Nephron progenitor cell (in vitro differentiated cells): ENCODE measurements around the gene KRTAP10-7.
"Not testable (repeated sequence)": the region's sequence is repeated elsewhere in the genome, so short reads cannot be mapped to it uniquely, and the experiment has no call there.

Experiments used
- DNase-seq: peaks from one replicate; pipeline ENCODE4 v3.0.0; 2021
- H3K27ac Mint-ChIP-seq: 2 replicates; pipeline ENCODE4 v1.8.0; 2021; ENCODE audit warnings: mild to moderate bottlenecking, moderate library complexity, mixed read lengths
- H3K27me3 Mint-ChIP-seq: 2 replicates; pipeline ENCODE4 v1.8.0; 2021; ENCODE audit warnings: mild to moderate bottlenecking, low read depth, mixed read lengths; ENCODE audit not compliant: poor library complexity
- H3K36me3 Mint-ChIP-seq: 2 replicates; pipeline ENCODE4 v1.8.0; 2021; ENCODE audit warnings: low read depth, mixed read lengths
- H3K4me1 Mint-ChIP-seq: 2 replicates; pipeline ENCODE4 v1.8.0; 2021; ENCODE audit warnings: mixed read lengths
- H3K4me3 Mint-ChIP-seq: 2 replicates; pipeline ENCODE4 v1.8.0; 2021; ENCODE audit warnings: mild to moderate bottlenecking, moderate library complexity, mixed read lengths
- H3K9me3 Mint-ChIP-seq: 2 replicates; pipeline ENCODE4 v1.8.0; 2021; ENCODE audit warnings: mild to moderate bottlenecking, moderate library complexity, mixed read lengths
- TF ChIP-seq, protein P1 (sequence below): fragments of 200-600 bp; sonication (generic); IDR thresholded peaks from 2 replicates; pipeline ENCODE4 v1.5.0; 2021; ENCODE audit warnings: antibody characterized with exemption

The KRTAP10-7 gene

DNA sequence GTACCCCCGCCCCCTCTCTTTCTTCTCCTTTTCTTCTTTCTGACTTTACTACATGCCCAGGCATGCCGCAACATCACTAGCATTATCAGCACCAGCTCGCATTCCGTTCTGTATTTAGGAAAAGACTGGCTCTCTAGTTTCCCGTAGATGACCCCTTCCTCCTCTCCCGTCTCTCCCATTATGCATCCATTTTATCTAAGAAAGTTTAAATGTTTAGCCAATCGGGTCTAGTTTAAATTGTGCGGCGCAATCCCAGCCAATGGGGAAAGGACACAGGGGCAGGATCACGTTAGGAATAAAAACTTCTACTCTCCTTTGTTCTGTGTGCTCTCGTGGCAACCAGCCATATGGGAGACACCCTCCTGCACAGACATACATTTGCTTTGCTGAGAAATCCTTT is 2.3 kb upstream of the KRTAP10-7 start:
- peaks cover 12% of the 10 kb centered on the region for H3K36me3 Mint-ChIP-seq
- H3K4me1 Mint-ChIP-seq = peaks cover 53% of the 10 kb centered on the region
- H3K9me3 Mint-ChIP-seq = peaks cover 26% of the 10 kb centered on the region
- H3K27ac Mint-ChIP-seq = peak overlapping the region; percentile 10
- H3K4me3 Mint-ChIP-seq = no peak overlapping the region
- peaks cover 9% of the 10 kb centered on the region for H3K27me3 Mint-ChIP-seq
- no peak for DNase-seq
- TF ChIP-seq, protein P1, sequence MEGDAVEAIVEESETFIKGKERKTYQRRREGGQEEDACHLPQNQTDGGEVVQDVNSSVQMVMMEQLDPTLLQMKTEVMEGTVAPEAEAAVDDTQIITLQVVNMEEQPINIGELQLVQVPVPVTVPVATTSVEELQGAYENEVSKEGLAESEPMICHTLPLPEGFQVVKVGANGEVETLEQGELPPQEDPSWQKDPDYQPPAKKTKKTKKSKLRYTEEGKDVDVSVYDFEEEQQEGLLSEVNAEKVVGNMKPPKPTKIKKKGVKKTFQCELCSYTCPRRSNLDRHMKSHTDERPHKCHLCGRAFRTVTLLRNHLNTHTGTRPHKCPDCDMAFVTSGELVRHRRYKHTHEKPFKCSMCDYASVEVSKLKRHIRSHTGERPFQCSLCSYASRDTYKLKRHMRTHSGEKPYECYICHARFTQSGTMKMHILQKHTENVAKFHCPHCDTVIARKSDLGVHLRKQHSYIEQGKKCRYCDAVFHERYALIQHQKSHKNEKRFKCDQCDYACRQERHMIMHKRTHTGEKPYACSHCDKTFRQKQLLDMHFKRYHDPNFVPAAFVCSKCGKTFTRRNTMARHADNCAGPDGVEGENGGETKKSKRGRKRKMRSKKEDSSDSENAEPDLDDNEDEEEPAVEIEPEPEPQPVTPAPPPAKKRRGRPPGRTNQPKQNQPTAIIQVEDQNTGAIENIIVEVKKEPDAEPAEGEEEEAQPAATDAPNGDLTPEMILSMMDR = no peak

DNA sequence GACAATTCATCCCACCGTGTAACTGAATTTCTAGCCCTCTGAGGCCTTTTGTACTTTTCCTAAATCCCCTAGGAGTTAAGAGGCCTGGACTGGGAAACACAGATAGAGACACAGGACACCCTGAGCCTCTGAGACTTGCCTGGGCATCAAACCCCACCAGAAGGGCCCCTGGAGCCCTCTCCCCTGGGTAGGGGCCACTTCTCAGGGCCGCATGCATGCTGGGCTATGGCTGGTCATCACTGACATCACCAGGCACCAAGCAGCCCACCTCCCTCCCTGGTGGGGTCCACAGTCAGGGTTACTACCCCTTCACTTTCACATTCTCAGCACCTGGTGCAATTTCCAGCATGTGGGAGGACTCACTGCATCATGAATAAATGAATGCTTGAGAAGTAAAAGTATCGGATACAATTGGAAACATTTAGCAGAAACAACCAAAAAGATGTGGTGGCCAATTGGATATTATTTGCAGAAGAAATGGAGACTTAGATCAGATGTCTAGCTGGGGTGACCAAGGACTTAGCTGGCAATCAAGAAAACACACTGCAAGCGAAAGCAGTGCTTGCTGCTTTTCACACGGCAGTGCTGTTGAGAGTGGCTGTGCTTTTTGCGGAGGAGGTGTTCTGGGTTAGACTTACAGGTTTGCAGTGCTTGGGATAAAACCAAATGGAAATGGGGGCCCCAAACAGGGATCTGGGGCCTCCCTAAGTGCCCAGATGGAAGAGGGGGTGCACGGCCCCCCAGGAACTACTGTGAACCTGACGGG is 950 bp upstream of the KRTAP10-7 start:
- Mint-ChIP-seq H3K4me3 (no peak overlapping the region), H3K27me3 (peaks cover 9% of the 10 kb centered on the region), H3K27ac (no peak overlapping the region)

DNA sequence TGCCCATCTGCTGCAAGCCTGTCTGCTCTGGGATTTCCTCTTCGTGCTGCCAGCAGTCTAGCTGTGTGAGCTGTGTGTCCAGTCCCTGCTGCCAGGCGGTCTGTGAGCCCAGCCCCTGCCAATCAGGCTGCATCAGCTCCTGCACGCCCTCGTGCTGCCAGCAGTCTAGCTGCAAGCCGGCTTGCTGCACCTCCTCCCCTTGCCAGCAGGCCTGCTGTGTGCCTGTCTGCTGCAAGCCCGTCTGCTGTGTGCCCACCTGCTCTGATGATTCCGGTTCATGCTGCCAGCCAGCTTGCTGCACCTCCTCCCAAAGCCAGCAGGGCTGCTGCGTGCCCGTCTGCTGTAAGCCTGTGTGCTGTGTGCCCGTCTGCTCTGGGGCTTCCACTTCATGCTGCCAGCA is 694 bp downstream of the KRTAP10-7 start:
- not testable (repeated sequence) for H3K27ac Mint-ChIP-seq, H3K4me3 Mint-ChIP-seq, DNase-seq
- peaks cover 12% of the 10 kb centered on the region for H3K27me3 Mint-ChIP-seq
- peaks cover 30% of the 10 kb centered on the region for H3K4me1 Mint-ChIP-seq
- H3K9me3 Mint-ChIP-seq = peaks cover 38% of the 10 kb centered on the region
- H3K36me3 Mint-ChIP-seq = peaks cover 12% of the 10 kb centered on the region

More for the DNA sequence above, 950 bp upstream of the KRTAP10-7 start:
- DNase-seq = no peak
- Mint-ChIP-seq H3K9me3 (peaks cover 31% of the 10 kb centered on the region), H3K4me1 (peaks cover 39% of the 10 kb centered on the region), H3K36me3 (peaks cover 12% of the 10 kb centered on the region)
- TF ChIP-seq, protein P1 = no peak

DNA sequence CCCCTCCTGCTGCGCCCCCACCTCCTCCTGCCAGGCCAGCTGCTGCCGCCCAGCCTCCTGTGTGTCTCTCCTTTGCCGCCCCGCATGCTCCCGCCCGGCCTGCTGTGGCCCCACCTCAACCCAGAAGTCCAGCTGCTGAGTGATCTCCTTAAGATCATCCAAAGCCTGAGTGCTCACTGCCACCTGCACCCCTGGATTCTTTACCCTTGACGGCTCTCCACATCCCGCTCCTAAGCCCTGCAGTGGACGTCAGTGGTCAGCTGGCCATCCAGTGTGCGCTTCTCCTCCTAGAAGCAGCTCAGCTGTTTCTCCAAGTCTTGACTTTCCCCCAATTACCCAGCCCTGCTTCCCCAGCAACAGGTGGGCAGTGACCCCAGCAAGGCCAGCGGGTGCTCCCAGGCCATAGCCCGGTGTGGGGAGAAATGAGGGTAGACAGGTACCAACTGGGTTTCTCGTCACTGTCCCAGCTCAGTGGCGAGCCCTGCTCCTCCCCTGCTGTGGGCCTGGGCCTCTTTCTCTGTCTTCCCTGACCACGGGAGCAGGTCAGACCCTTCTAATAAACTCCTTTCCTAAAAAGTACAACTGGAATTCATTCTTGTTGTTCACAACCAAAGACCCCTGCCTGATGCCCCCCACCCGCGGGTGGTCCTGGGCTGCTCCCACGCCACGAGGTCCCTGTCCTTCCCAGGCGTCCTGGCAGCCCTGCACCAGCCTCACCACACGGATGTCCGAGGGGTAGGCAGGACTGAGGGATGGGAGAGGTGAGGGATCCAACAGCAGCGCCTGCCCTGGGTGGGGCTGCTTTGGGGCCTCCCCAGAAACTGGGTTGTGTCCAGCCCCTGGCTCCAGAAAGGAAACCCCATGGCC is 1.4 kb downstream of the KRTAP10-7 start:
- Mint-ChIP-seq H3K36me3 (peaks cover 12% of the 10 kb centered on the region), H3K4me3 (no peak overlapping the region), H3K9me3 (peaks cover 38% of the 10 kb centered on the region), H3K27ac (no peak overlapping the region), H3K4me1 (peaks cover 30% of the 10 kb centered on the region), H3K27me3 (peaks cover 12% of the 10 kb centered on the region)
- DNase-seq = no peak
- TF ChIP-seq, protein P1 = no peak

DNA sequence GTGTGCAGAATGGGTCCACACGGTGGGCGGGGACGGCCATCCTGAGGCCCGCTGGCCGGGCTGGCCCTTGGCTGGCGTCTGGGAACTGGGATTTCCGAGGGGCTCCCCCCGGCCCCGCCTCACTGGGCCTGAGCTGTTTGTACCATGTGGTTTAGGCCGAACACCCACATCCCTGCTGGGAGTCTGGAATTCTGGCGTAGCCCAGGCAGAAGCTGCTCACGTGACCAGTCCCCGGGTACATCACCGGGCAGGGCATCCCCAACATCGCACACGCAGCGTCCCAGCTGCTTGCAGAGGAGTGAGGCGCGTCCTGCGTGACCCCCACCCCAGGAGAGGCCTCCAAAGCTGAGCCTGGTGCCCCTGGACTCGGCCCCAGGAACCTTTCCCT is 2.1 kb downstream of the KRTAP10-7 start:
- peaks cover 12% of the 10 kb centered on the region for H3K36me3 Mint-ChIP-seq
- peaks cover 34% of the 10 kb centered on the region for H3K9me3 Mint-ChIP-seq
- TF ChIP-seq, protein P1 = no peak
- peaks cover 9% of the 10 kb centered on the region for H3K27me3 Mint-ChIP-seq
- no peak overlapping the region for H3K27ac Mint-ChIP-seq
- no peak for DNase-seq
- no peak overlapping the region for H3K4me3 Mint-ChIP-seq
- peaks cover 30% of the 10 kb centered on the region for H3K4me1 Mint-ChIP-seq

DNA sequence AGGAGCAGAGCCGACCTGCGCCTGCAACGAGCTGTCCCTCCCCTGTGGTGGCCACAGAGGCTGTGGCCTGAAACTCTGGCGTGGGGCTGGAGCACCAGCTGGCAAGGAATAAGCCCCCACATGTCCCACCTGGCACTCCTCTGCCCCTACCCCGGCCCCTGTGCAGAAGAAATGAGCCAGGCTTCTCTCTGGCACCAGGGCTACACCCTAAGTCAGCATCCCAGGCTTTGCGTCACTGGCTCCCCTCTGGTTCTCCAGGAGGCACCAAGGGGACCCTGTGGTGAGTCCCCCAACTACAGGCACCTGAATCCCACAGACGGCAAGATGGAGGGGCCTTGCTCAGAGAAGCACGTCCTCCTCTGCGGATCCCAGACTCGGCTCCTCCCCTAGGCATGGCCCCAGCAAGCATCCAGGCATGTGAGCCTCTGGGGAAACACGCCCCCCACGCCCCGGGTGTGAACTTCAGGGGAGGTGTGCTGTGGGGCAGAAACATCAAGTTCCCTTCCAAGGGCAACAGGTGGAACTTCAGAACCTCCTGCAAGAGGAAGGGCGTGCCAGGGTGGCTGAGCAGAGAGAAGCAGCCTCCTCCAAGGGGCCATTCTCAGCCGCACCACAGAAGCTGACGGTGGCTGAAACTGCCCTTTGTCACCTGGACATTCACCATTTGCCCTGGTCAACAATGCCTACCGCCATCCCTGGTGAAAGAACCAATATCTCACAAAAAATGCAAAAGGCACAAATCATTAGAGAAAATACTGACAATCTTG is 2.9 kb downstream of the KRTAP10-7 start:
- Mint-ChIP-seq H3K4me1 (peaks cover 24% of the 10 kb centered on the region), H3K4me3 (no peak overlapping the region), H3K27ac (no peak overlapping the region), H3K27me3 (peaks cover 6% of the 10 kb centered on the region), H3K9me3 (peaks cover 26% of the 10 kb centered on the region), H3K36me3 (peaks cover 6% of the 10 kb centered on the region)
- no peak for DNase-seq
- TF ChIP-seq, protein P1 = no peak
